ENCODE data around the gene SLC35F1.

SLC35F1 gene

GRCh38 chr6:118333772-118334171 is 426.7 kb downstream of the SLC35F1 start:
- FAIRE-seq: no peak

GRCh38 chr6:118334634-118335033 is 427.6 kb downstream of the SLC35F1 start:
- FAIRE-seq (no peak), DNase-seq (ENCODE audit: insufficient read length, low spot score) (no peak)
- TF ChIP-seq, protein P1, sequence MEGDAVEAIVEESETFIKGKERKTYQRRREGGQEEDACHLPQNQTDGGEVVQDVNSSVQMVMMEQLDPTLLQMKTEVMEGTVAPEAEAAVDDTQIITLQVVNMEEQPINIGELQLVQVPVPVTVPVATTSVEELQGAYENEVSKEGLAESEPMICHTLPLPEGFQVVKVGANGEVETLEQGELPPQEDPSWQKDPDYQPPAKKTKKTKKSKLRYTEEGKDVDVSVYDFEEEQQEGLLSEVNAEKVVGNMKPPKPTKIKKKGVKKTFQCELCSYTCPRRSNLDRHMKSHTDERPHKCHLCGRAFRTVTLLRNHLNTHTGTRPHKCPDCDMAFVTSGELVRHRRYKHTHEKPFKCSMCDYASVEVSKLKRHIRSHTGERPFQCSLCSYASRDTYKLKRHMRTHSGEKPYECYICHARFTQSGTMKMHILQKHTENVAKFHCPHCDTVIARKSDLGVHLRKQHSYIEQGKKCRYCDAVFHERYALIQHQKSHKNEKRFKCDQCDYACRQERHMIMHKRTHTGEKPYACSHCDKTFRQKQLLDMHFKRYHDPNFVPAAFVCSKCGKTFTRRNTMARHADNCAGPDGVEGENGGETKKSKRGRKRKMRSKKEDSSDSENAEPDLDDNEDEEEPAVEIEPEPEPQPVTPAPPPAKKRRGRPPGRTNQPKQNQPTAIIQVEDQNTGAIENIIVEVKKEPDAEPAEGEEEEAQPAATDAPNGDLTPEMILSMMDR (IDR thresholded peaks at IDR 0.05; ENCODE audit: insufficient read depth, missing control alignments): no peak

More at GRCh38 chr6:118333772-118334171, 426.7 kb downstream of the SLC35F1 start:
- no peak for DNase-seq (ENCODE audit: insufficient read length, low spot score)
- TF ChIP-seq, protein P1 (IDR thresholded peaks at IDR 0.05; ENCODE audit: insufficient read depth, missing control alignments): no peak

DNA sequence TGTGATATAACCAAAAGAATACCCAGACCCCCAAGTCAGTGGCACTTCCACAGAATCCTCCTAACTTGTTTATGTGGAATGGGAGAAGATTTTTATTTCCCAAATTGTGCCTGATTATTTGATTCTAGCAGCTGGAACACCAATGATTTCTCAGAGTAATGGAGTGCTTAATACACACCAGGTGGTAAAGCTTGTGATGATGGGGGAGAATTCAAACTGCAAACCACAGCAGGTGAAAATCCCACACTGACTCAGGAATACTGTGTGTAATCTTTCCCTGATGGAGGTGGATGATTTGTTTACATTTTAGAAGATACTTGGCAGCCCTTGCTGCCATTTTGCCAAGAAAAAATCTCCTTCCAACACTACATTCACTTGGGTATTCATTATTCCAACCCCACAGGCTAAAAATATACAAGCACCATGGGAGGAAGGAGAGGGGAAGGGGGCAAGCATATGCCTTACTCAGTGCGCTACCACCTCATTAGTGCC is 428.3 kb downstream of the SLC35F1 start:
- no peak for DNase-seq (ENCODE audit: insufficient read length, low spot score)
- TF ChIP-seq, protein P1 (IDR thresholded peaks at IDR 0.05; ENCODE audit: insufficient read depth, missing control alignments): no peak
- FAIRE-seq: no peak

- TF ChIP-seq, protein P1 (IDR thresholded peaks at IDR 0.05; ENCODE audit: insufficient read depth, missing control alignments): no peak
- FAIRE-seq (no peak), DNase-seq (ENCODE audit: insufficient read length, low spot score) (no peak)
Measured at GRCh38 chr6:118344014-118344670, 437.1 kb downstream of the SLC35F1 start.

GRCh38 chr6:118350881-118351430 is 443.9 kb downstream of the SLC35F1 start:
- TF ChIP-seq, protein P1 (IDR thresholded peaks at IDR 0.05; ENCODE audit: insufficient read depth, missing control alignments): no peak
- no peak for FAIRE-seq
- no peak for DNase-seq (ENCODE audit: insufficient read length, low spot score)

GRCh38 chr6:118353564-118353963 is 446.5 kb downstream of the SLC35F1 start:
- FAIRE-seq (no peak), DNase-seq (ENCODE audit: insufficient read length, low spot score) (no peak)
- TF ChIP-seq, protein P1 (IDR thresholded peaks at IDR 0.05; ENCODE audit: insufficient read depth, missing control alignments): no peak

DNA sequence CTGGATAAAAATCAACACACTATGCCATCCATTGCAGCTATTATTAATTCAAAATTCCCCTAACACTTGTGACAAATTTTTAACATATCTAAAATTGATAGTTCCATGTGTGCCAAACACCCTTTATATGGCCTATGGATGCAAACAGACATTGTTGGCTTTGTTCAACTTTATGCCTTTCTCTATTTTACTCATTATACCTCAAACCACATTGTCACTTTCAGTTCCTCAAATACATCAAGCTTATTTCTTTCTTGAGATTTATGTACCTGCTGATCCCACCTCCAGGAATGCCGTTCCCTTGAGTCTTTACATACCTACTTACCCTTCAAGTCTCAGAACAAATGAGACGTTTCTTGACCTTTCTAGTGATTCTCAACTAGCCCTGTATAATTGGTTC is 447.6 kb downstream of the SLC35F1 start:
- DNase-seq (ENCODE audit: insufficient read length, low spot score): no peak
- no peak for FAIRE-seq
- TF ChIP-seq, protein P1 (IDR thresholded peaks at IDR 0.05; ENCODE audit: insufficient read depth, missing control alignments): no peak
